ENCODE measurements around the gene MAOB. TPM values are rescaled to one million over a fixed set of nuclear protein-coding genes. Genes with fewer than 3 reads are reported as not detected.

The MAOB gene
- total RNA-seq, 1 donor from 2014 or later: 4.6 TPM

DNA sequence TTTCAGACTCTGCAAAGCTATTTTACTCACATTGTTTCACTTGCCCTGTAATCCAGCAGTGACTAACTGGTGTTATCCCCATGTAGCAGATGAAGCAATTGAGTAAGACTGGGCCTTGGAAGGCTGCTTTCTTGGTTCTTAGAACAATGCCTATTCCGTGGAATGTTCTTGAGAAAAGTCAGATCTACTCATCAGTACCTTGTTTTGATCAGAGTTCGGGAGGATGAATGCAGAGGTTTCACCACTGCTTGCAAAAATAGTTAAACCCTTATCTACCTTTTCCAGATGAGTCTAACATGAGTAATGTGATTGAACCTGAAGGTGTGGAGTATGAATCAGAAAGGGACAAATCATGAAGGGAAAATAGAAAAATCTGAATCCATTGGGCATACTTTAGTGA, 1.8 kb downstream of the MAOB start:
- Histone ChIP-seq H3K27ac (peak overlapping the region; percentile 70 to 76), H3K27me3 (no peaks in the 10 kb centered on the region), H3K36me3 (no peaks in the 10 kb centered on the region), H3K9me3 (no peaks in the 10 kb centered on the region), H3K4me3 (no peak overlapping the region), H3K4me1 (peaks cover 0 to 4% of the 10 kb centered on the region in 2 donors)
- TF ChIP-seq, protein P1, sequence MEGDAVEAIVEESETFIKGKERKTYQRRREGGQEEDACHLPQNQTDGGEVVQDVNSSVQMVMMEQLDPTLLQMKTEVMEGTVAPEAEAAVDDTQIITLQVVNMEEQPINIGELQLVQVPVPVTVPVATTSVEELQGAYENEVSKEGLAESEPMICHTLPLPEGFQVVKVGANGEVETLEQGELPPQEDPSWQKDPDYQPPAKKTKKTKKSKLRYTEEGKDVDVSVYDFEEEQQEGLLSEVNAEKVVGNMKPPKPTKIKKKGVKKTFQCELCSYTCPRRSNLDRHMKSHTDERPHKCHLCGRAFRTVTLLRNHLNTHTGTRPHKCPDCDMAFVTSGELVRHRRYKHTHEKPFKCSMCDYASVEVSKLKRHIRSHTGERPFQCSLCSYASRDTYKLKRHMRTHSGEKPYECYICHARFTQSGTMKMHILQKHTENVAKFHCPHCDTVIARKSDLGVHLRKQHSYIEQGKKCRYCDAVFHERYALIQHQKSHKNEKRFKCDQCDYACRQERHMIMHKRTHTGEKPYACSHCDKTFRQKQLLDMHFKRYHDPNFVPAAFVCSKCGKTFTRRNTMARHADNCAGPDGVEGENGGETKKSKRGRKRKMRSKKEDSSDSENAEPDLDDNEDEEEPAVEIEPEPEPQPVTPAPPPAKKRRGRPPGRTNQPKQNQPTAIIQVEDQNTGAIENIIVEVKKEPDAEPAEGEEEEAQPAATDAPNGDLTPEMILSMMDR (IDR thresholded peaks at IDR 0.05): no peak
- DNase-seq (ENCODE audit: low spot score in 2 of 2): no peak
- intact Hi-C loops (cut with DNase I): no loop called here

DNA sequence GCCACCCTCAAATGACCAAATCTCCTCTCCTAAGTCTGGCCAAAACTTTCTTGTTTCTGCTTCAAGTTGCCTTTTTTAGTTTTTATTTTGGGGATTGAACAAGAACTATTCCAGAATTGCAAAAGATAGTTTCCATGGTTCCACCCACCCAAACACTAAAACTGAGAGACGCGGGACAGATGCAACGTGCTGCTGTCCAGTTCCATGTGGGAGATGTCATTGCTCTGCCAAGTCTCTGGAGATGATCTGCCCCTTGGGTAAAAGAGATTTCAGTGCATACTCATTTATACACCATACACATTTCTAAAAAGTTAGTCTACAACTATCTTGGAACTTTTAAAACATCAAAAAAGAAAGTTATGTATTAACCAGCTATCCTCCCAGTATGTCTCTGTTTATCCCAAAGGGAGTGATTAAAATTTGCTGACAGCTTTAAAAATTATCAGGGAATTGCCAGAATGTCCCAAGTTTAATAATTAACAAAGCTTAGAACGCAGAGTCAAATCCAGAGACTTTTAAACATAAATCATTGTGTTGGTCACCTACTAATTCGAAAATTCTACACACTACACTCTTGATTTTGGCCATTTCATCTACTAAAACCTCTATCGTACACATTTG, 3.2 kb downstream of the MAOB start:
- TF ChIP-seq, protein P1 (IDR thresholded peaks at IDR 0.05): no peak
- intact Hi-C loops (cut with DNase I): no loop called here
- DNase-seq (ENCODE audit: low spot score in 2 of 2): no peak

DNA sequence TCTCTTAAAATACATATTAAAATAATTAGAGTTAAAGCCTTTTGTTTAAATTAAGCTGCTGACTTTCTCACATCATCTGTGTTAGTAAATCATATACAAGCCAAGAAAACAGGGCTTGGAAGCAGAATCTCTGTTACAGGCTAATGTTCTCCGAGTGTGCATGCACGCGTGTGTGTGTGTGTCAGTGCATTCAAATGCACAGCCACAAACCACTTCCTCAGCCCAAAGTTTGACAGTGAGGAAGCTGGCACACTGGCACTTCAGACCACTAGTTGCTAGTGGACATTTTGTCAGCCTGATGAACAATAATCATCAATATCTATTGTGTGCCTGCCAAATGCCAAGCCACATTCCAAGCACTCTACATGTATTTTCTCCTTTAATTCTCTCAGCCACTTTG, 5.6 kb downstream of the MAOB start:
- TF ChIP-seq, protein P1 (IDR thresholded peaks at IDR 0.05): no peak
- H3K36me3 ChIP-seq: no peaks in the 10 kb centered on the region
- intact Hi-C loops (cut with DNase I): no loop called here
- no peaks in the 10 kb centered on the region for H3K27me3 ChIP-seq
- H3K4me1 ChIP-seq: peaks cover 0 to 4% of the 10 kb centered on the region in 2 donors
- H3K27ac ChIP-seq: no peak overlapping the region
- DNase-seq (ENCODE audit: low spot score in 2 of 2): no peak
- no peaks in the 10 kb centered on the region for H3K9me3 ChIP-seq
- H3K4me3 ChIP-seq: no peak overlapping the region

More for the DNA sequence above, 3.2 kb downstream of the MAOB start:
- Histone ChIP-seq H3K27me3 (no peaks in the 10 kb centered on the region), H3K27ac (peak overlapping the region; percentile 34 to 38), H3K4me3 (no peak overlapping the region), H3K4me1 (peaks cover 0 to 4% of the 10 kb centered on the region in 2 donors), H3K9me3 (no peaks in the 10 kb centered on the region), H3K36me3 (no peaks in the 10 kb centered on the region)

DNA sequence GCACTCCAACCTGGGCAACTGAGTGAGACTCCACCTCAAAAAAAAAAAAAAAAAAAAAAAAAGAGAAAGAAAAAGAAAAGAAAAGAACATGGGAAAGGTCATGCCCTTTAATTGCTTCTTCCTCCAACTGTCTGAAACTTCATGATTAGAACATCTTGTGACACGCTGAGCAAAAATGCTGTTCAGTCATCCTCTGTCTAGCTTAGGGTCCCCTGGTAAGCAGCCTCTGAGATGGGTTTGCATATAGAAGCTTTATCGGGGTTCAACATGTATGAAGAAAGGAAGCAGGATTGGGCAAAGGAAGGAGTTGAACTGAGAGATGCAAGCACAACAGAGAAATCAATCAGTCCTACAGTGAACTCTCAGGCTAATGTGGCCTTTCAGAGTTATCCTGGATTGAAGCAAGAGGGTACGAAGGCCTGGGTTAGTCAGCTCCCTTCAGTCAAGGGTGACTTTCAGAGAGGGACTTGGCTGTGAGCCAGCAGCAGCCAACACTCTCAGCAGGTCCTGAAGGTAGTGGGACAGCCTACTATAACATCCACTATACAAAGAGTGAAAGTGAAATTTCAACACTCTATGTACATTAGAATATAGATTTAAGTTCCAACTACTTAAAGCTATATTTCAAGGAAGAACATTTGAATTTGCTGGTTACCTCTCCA, 11.4 kb downstream of the MAOB start:
- Histone ChIP-seq H3K27ac (no peak overlapping the region), H3K4me3 (no peak overlapping the region), H3K4me1 (peaks cover 0 to 6% of the 10 kb centered on the region in 2 donors), H3K9me3 (no peaks in the 10 kb centered on the region), H3K27me3 (no peaks in the 10 kb centered on the region), H3K36me3 (no peaks in the 10 kb centered on the region)
- intact Hi-C loops (cut with DNase I): no loop called here
- TF ChIP-seq, protein P1 (IDR thresholded peaks at IDR 0.05): no peak
- DNase-seq (ENCODE audit: low spot score in 2 of 2): no peak

DNA sequence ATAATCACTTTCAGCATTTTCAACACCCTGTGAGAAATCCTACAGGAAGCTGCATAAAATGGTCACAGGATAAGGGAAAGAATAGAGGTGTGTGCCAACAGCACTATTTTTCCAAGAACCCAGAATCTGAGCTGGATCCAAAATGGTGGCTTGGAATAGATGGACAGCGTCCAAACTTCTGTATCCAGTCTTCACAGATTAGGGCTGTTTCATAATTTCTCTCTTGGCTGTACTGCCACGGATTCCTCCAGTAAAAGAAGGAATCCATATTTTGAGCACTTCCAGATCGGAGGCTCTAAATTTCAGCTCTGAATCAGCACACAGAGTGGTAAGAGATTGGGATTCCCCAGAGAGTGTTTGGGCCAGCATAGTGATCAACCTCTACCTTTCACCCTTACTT, 12.2 kb downstream of the MAOB start:
- TF ChIP-seq, protein P1 (IDR thresholded peaks at IDR 0.05): no peak
- H3K4me3 ChIP-seq: no peak overlapping the region
- no peaks in the 10 kb centered on the region for H3K36me3 ChIP-seq
- H3K27me3 ChIP-seq: no peaks in the 10 kb centered on the region
- H3K4me1 ChIP-seq: peaks cover 0 to 6% of the 10 kb centered on the region in 2 donors
- no peak for DNase-seq (ENCODE audit: low spot score in 2 of 2)
- H3K27ac ChIP-seq: peak overlapping the region; percentile 11 to 31
- H3K9me3 ChIP-seq: no peaks in the 10 kb centered on the region
- intact Hi-C loops (cut with DNase I): no loop called here

All from ascending aorta (tissue), 2 donors.